HG02571 (cell line): ENCODE results near the gene KCNS1.

ENCODE experiments used
- ATAC-seq: cut with Tn5 transposase; IDR thresholded peaks from one replicate; pipeline ENCODE4 v1.9.1; 2021; ENCODE audit warnings: mild to moderate bottlenecking, moderate library complexity; ENCODE audit not compliant: unreplicated experiment

KCNS1 gene

DNA sequence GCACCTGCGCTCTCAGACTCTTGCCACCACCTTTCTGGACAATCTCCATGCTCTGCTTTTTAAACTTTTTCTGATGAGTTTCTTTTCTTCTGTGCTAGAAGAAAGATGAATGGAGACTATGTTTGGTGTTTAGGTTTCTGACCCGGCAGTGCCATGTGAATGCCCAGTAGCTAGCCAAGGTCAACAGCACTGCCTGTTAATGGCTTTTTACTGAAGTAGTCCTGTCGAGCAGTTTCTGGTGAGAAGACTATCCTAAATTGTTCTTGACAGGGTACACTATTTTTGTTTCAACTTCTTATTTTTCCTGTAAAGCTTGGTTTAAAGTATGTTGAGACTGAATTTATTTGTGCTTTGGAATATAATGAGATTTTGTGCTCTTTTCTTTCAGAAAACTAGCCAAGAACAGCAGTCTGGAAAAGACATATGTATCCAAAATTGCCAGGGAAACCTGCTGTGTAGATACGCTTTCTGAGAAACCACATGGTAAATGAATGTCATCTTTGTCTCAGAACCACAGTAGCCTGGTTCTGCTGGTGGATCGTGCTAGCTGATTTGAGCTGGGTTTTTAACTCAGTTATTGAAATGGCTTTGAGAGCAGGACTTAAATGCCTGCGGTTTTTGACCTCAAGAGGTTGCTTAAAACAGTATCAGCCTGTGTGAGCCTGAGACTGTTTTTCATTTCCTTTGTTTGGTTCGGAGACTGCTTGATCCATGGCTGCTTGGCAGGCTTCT, 48.1 kb downstream of the KCNS1 start:
- ATAC-seq = no peak

DNA sequence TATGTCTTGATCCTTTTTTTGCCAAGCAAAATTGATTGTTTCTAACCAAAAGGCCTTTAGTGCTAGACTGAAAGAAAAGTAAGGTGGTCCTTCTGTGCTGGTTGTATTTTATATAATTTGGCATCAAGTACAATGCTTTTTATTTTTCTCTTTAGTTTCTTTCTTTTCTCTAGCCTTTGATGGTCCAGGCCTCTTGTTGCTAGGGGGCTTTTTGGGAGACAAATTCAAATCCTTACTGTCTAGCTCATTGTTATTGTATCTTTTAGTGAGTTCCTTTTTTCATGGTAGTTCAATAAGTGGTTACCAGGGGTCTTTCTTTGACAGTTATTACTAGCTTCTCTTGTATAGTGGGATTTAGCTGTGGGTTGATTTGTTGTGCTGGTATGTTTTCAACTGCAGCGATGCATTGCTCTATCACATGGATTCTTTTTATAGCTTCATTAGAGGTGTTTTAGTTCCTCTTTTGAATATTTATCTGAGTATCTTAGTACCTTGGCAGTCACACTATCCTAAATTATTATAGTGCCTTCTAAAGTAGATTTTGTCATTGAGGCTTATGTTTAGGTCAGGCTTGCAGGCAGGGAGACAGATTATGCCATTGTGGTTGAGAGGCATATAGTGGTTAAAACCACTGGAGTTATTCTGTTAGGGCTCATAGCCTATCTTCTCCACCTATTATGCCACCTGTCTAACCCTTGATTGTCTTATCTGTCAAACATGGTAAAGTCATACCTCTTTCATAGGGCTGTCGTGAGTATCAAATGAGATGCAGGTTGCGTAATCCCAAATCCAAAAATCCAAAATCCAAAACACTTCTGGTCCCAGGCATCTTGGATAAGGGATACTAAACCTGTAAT, 49.5 kb downstream of the KCNS1 start:
- ATAC-seq = no peak

DNA sequence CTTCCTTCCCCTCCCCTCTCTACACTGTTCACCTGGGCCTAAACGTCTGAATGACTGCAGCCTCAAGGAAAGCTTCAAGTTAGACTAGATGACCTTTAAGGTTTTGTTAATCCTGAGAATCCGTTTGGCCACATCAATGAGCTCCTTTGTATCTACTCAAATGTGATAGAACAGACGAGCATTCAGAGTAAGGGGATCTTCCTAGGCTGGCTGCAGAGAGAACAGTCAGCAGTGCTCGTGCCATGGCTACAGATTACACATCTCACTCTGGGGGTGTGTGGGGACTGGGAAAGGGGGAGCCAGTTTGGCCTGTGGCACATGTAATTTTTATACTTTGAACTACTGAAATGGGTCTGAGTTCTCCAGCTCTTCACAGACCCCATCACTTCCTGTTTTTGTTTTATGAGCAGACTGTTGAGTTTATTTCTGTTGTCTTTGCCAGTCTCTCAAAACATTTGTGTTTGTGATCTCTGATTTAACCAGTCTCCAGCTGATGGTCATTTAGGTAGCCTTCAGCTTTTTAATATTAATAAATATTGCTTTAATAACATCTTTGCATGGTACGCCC, 50.9 kb downstream of the KCNS1 start:
- no peak for ATAC-seq

DNA sequence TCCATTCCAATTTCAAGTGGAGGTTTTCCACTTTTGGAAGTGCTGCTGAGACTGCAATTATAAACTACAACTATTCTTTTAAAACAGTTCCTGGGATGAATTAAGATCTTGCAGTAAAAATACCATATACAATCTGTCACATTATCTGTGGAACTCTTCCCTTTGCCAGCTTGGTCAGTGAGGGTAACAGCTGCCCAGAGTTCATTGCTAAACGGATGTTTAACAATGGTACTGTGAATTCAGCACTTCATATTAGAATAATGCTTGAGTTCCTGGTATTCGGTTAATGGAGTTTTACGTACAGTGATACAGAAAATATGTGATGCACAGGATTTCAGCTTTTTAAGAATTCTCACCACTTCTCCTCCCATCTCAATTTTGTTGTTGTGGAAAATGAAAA, 51.5 kb downstream of the KCNS1 start:
- no peak for ATAC-seq

DNA sequence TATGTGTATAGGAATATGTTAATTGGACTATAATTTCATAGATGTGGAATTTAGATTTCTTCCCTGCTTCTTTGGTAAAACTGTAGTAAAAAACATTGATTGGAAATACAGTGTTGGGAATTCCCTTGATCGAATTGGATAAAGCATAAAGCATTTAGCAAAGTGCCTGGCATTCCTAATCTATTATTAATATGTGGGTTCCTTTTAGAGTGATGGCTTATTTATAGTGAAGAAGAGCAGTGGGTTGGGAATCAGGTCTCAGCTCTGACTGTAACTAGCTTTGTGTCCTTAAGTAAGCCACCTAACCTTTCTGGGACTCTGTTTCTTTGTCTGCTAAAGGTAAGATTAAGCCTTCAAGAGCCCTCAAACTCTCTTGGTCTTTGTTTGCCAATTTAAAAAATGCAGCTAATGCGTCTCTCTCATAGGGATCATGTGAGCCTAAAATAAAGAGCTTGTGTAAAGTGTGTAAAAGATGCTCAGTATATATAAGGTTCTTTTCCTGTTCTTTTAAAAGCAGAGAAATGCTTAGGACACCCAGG, 53.3 kb downstream of the KCNS1 start:
- no peak for ATAC-seq

DNA sequence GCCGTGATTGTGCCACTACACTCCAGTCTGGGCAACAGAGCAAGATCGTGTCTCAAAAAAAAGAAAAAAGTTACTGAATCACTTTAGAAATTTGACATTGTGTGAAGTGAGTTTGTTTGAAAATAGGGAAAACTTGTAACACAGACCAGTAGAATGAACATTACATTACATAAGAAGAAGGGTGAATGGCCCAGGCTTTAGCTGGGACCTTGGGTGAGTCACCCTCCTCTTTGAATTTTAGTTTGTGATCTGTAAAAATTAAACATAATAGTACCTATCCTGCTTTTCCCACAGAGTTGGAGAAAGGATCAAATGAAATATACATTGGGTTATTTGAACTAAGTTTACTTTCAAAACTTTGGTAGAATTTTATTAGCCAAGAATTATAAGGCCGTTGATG, 56.3 kb downstream of the KCNS1 start:
- no peak for ATAC-seq

DNA sequence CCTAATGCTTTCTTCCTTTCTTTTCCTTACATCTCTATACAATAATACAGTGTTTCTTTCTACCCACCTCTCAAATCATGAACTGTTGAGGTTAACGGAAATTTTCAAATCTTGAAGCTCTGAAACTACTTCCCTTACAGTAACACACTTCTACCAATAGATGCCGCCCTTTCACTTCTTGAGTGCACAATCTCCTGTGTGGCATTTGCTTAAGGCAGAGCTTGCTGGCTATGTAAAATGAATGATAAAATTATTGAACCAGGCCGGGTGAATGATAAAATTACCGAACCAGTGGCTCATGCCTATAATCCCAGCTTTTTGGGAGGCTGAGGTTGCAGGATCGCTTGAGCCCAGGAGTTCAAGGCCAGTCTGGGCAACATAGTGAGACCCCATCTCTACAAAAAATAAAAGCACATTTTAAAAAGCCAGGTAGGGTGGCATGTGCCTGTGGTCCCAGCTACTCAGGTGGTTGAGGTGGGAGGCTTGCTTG, 56.8 kb downstream of the KCNS1 start:
- ATAC-seq = no peak

DNA sequence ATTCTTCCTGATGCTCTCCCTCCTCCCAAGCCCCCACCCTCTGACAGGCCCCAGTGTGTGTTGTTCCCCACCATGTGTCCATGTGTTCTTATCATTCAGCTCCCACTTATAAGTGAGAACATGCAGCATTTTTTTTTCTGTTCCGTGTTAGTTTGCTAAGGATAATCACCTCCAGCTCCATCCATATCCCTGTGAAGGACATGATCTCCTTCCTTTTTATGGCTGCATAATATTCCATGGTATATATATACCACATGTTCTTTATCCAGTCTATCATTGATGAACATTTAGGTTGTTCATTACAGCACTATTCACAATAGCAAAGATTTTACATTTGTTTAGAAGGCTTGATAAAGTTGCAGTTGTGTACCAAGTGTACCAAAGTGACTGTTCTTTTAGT, 57.9 kb downstream of the KCNS1 start:
- no peak for ATAC-seq
